GM18951 (cell line): ENCODE data around the gene GDE1.

ENCODE experiments used
- POLR2A ChIP-seq: IDR thresholded peaks from 4 replicates; pipeline ENCODE4 v1.6.1; 2011; ENCODE audit warnings: mild to moderate bottlenecking; ENCODE audit not compliant: insufficient read length, insufficient read depth; ENCODE audit errors: extremely low read depth
- in situ Hi-C: fragments of 300-500 bp; cut with MboI; formaldehyde crosslinking; loops from one replicate; pipeline ENCODE4 v1.12.0; 2022; ENCODE audit warnings: low sequenced_read_pairs, mixed read lengths, inconsistent platforms; ENCODE audit not compliant: unreplicated experiment

The GDE1 gene

DNA sequence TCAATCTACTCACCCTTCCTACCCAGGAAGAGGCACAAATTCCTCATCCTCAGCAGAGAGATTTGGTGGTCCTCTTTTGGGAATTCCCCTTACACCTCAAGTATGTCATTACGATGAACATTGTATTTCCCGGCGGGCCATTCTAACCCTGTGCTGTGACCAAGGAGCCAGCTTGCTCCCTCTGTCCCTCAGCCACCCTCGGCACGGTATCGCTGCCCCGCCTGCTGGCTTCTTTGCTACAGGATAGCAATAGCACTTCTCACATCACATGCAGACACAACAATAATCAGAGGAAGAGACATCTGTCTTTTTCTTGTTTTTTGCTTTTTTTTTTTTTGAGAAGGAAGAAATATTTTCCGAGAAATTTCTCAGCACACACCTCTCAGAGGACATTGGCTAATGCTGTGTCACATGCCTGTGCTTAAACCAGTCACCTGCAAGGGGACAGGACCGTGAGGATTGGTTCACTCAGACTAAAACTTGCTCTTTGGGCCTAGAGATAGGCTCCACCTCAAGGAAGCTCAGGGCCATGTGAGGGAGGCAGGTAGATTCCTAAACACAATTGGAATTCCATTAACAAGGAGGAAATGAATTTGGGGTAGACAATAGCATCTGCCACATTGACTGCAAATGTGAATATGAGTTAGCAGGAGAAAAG, 63.0 kb downstream of the GDE1 start:
- in situ Hi-C loops: no loop called here

More for the DNA sequence above, 63.0 kb downstream of the GDE1 start:
- no peak for TF ChIP-seq POLR2A
